T-helper 1 cell (primary cell): Measurements from ENCODE around the gene HEBP2.
"Not testable (repeated sequence)": the region's sequence is repeated elsewhere in the genome, so short reads cannot be mapped to it uniquely, and the experiment has no call there.

Experiments used
- DNase-seq, 5 donors: peaks; one replicate each; pipeline ENCODE4 v3.0.0-alpha.2; 2012 to 2020

The HEBP2 gene

GRCh38 chr6:138424004-138424904, 20.2 kb downstream of the HEBP2 start:
- no peak for DNase-seq

GRCh38 chr6:138425256-138425655, 21.2 kb downstream of the HEBP2 start:
- DNase-seq, result not testable (repeated sequence)

GRCh38 chr6:138426500-138427123, 22.6 kb downstream of the HEBP2 start:
- no peak for DNase-seq

GRCh38 chr6:138427701-138428100, 23.7 kb downstream of the HEBP2 start:
- no peak for DNase-seq

GRCh38 chr6:138428944-138429598, 25.0 kb downstream of the HEBP2 start:
- peak in 1 of 5 donors; percentile 48 for DNase-seq

- no peak for DNase-seq
Observed at GRCh38 chr6:138429761-138430160, 25.7 kb downstream of the HEBP2 start.

- no peak for DNase-seq
Observed at GRCh38 chr6:138430361-138431145, 26.5 kb downstream of the HEBP2 start.

- DNase-seq, result no peak
Observed at GRCh38 chr6:138431256-138432062, 27.4 kb downstream of the HEBP2 start.

GRCh38 chr6:138432063-138432356, 28.0 kb downstream of the HEBP2 start:
- no peak for DNase-seq

- no peak for DNase-seq
Observed at GRCh38 chr6:138434096-138434495, 30.1 kb downstream of the HEBP2 start.

GRCh38 chr6:138434925-138435324, 30.9 kb downstream of the HEBP2 start:
- no peak for DNase-seq

GRCh38 chr6:138439546-138439945, 35.5 kb downstream of the HEBP2 start:
- DNase-seq, result no peak

GRCh38 chr6:138440296-138440695, 36.3 kb downstream of the HEBP2 start:
- no peak for DNase-seq

- DNase-seq, result no peak
Observed at GRCh38 chr6:138440758-138441357, 36.8 kb downstream of the HEBP2 start.

GRCh38 chr6:138441965-138442364, 37.9 kb downstream of the HEBP2 start:
- no peak for DNase-seq

GRCh38 chr6:138442663-138443062, 38.6 kb downstream of the HEBP2 start:
- DNase-seq, result no peak

GRCh38 chr6:138443979-138444378, 40.0 kb downstream of the HEBP2 start:
- no peak for DNase-seq

GRCh38 chr6:138446821-138447220, 42.8 kb downstream of the HEBP2 start:
- no peak for DNase-seq

- DNase-seq, result peak in 1 of 5 donors; percentile 36
Observed at GRCh38 chr6:138450445-138450844, 46.4 kb downstream of the HEBP2 start.

- DNase-seq, result no peak
Observed at GRCh38 chr6:138451043-138451442, 47.0 kb downstream of the HEBP2 start.

GRCh38 chr6:138454981-138455706, 51.1 kb downstream of the HEBP2 start:
- DNase-seq, result peak in 4 of 5 donors; percentile 29 to 79 (median 54)
